HG03175 (cell line): ENCODE measurements around the gene SLC35F3.
"Not testable (repeated sequence)": the region's sequence is repeated elsewhere in the genome, so short reads cannot be mapped to it uniquely, and the experiment has no call there.

Experiments used
- ATAC-seq: cut with Tn5 transposase; IDR thresholded peaks from one replicate; pipeline ENCODE4 v1.9.1; 2021; ENCODE audit warnings: mild to moderate bottlenecking, moderate library complexity; ENCODE audit not compliant: unreplicated experiment

Gene SLC35F3

DNA sequence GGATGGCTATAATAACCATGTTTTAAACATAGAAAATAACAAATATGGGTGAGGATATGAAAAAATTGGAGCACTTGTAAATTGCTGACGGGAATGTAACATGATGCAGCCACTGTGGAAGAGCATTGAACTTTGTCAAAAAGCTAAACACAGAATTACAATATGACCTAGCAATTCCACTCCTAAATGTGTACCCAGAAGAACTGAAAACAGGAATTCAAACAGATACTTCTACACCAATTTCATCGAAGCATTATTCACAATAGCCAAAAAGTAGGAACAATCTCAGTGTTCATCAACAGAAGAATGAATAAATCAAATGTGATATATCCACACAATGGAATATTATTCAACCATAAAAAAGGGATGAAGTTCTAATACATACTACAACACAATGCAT, 436.1 kb downstream of the SLC35F3 start:
- ATAC-seq, result no peak

DNA sequence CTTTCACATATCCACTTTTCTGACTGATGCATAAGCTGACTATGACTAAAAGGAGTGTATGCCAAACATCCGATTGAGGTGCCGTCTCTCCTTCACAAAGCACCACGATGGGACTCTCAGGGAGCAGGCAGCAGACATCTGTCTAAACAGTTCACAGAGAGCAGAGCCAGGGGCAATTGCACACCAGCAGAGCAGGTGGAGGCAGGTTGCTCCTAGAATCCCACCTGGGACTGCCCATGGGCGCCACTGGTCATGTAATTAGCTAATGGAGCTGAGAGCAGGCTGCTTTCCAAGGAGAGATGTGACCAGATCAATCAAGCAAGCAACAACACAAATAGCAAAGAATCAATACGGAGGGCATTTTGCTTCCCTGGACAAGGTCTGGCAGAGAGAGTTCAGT, 438.3 kb downstream of the SLC35F3 start:
- no peak for ATAC-seq

DNA sequence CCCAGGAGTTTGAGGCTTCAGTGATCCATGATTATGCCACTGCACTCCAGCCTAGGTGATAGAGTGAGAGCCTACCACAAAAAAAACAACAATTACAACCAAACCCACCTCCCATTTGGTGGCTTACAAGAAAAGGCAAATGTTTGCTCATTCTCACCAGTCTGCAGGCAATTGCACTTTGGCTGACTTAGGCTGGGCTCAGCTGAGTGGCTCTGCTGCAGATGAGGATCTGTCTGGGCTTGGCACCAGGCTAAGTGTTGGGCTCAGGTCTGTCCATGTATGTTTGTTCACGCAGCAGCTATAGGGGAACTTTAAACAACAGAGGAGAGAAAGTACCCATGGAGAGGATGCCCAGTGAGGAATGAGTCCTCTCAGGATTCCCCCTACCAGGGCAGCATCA, 440.8 kb downstream of the SLC35F3 start:
- no peak for ATAC-seq

DNA sequence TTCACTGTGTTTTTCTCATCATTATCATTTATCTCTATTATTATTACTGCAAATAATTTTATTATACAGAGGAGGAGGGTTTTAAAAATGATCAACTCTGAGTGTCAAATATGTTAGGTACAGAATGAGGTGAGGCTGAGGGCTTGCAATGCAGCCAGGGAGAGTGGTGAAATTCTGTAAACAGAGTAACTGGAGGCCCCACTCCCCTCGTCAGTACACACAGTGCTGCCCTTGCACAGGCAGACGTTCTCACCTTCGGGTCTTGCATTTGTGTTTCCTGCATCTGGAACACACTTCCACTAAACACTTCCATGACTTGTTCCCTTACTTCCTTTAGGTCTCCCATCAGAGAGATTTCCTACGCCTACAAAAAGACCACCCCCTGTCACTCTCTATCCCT, 444.5 kb downstream of the SLC35F3 start:
- no peak for ATAC-seq

DNA sequence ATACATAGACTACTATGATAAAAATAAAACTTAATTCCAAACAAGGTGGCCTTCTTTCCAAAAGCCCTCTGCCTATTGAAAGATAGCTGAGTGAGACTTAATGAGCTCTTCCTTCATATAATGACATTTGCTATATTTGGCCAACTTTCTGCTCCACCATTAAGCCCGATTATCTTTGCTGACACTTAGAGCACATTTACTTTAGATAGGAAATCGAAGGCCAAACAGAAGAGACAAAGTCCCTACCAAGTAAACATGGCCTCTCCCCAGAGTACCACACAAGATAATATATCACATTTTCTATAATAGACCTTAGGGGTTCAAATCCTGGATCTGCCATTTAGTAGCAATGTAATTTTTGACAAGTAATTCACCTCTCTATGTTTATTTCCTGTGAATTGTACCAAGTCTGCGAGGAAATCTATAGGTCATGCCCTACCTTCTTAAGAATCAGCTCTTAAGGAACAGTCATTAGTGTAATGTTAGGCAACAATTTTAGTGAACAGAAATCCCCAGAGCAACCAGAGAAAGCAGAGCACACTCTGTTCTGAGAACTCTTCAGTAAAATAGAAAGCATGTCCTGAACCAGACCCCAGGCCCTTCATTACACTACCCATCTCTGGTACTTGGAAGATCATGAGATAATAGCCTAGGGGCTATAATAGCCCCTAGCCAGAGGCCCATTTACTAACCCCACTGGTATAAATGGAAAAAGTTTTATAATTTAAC, 451.5 kb downstream of the SLC35F3 start:
- no peak for ATAC-seq

DNA sequence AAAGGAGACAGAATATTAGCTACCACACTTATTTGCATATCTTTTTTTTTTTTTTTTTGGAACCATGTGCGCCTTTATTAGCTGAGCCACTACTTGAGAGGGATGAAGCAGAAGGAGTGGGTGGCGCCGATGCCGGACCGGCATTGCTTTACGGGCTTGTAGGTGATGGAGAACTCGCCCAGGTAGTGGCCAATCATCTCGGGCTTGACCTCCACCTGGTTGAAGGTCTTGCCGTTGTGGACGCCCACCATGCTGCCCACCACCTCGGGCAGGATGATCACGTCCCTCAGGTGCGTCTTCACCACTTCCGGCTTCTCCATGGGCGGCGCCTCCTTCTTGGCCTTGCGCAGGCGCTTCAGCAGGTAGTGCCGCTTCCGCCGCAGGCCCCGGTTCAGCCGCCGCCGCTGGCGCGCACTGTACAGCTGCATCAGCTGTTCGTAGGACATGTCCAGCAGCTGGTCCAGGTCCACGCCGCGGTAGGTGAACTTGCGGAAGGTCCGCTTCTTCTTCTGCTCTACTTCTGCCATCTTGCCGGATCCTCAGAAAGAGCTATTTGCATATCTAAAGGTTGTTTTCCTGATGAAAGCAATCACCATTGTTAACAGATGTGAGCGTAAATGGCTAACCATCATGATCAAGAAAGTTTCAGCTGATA, 452.3 kb downstream of the SLC35F3 start:
- not testable (repeated sequence) for ATAC-seq

DNA sequence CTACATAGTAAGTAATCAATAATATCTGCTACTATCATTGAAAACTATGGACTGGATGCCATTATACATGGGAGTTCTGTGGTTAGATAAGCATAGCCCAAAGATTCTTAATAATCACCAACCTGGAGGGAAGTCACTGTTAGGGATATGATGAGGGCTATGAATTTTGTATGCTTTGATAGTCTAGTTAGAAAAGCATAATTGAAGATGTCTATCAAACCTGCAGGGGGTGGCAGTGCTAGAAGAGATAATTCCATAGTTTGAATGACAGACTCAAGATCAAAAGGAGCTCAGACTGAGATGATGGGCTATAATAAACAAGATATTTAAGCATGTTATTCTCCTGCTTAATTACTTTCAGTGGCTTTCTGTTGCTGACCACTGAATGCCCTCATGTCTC, 453.4 kb downstream of the SLC35F3 start:
- no peak for ATAC-seq

DNA sequence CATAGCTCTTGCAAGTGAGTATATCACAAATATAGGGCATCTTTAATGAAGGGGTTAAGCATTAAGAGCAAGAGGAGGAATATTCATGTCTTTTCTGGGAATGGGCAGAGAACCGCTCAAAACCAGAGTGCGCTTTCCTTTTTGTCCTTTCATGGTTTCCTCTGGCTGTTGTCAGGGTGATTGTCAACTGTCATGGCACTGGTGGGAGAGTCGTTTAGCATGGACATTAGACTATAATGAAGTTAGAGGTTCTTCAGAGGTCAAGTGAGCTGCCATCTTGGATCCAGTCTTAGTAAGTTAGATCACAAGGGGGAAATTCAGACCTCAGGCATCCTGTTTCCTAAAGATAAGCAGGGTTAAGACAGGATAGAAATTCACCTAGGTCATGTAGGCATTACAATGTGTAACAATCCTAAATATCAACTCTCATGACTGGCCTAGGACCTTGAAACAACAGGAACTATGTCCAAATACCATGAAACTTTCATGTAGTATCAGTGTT, 456.7 kb downstream of the SLC35F3 start:
- ATAC-seq, result no peak

DNA sequence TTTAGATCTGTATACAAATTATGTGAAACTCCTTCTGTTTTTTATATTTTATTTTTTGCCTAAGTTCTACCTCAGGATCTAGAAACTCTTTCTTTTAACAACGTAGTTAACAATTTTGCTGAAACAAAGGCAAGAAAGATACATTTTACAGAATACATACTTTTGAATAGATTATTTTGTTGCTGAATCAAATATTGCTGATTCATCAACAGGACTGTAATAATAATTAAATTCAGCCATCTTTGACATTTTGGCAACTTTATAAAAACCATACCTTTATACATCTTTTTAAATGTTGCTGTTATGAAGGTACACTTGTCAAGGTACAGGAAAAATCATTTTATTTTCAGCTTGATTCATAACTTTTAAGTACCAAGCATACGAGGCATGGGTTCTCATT, 458.1 kb downstream of the SLC35F3 start:
- no peak for ATAC-seq

DNA sequence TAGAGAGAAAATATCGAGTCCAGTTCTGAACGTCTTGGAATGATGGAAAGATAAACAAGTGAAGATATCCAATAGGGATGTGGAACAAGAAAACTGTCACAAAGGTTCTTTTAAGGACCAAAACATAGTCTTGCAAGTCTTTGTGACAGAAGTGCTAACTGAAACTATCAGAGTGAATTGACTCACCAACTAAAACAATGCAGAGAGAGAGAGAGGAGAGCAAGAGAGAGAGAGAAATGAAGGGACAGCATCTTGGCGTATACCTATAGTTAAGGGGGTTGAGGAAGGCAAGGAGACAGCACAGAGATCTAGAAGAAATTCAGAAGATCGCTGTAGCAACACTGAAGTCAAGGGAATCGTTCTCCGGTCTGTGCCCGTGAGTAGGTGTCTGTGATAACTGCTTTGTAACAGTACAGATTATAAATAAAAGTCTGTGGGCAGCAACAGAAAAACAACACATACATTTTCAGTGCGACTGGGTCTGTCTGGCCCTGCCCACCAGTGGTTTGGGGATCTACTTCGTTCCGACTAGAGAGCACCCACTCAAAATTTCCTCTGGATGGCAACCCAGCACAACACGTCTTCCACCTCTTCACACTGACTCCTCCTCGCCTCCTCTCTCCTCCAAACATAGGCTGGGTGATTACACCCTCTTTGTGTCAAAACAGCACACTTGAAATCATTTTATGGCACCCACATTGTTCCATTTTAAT, 464.0 kb downstream of the SLC35F3 start:
- ATAC-seq, result no peak

DNA sequence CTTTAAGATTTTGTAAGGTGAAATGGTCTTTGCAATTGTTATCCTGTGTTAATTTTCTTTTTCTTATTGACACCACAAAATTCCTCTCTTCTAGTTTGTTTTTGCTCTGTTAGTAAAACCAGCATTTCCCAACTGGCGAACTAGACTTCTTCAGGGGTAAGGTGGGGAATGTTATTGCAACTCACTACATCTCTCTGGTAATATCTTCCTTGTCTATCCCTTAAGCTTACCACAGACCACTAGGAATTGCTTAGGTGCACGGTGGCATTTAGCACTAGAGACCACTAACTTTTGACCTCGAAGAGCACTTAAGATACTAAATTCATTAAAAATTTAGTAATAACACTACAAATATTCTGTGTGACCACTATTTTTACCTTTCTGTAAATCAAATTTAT, 464.6 kb downstream of the SLC35F3 start:
- no peak for ATAC-seq

DNA sequence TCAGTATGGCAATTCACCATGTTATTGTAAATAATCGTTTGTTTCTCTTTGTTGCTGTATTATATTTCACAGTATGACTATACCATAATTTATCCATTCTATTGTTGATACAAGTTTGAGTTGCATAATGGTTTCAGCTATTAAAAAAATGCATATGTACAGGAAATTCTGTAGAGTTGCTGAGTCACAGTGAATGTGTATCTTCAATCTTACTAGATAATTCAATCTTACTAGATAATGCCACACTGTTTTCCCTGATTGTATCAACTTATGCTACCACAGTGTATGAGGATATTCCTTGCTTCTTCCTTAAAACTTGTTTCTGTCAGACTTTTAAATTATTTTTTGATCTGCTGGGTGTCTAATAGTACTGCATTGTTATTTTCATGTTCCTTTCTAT, 465.3 kb downstream of the SLC35F3 start:
- no peak for ATAC-seq

DNA sequence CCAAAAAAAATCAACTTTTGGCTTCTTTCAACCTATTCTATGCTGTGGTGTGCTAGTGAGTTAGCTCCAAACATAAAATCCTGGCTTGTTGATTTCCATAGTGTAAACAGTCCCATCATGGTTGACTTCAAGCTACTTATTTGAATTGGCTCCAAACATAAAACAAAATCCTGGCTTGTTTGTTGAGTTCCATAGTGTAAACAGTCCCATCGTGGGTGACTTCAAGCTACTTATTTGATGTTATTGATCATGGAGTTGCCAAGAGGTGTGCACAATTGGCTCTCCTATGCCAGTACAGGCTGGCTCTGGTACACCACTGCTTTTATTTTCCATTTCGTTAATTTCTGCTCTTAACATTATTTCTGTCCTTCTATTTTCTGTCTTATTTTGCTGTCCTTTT, 466.9 kb downstream of the SLC35F3 start:
- ATAC-seq, result no peak

DNA sequence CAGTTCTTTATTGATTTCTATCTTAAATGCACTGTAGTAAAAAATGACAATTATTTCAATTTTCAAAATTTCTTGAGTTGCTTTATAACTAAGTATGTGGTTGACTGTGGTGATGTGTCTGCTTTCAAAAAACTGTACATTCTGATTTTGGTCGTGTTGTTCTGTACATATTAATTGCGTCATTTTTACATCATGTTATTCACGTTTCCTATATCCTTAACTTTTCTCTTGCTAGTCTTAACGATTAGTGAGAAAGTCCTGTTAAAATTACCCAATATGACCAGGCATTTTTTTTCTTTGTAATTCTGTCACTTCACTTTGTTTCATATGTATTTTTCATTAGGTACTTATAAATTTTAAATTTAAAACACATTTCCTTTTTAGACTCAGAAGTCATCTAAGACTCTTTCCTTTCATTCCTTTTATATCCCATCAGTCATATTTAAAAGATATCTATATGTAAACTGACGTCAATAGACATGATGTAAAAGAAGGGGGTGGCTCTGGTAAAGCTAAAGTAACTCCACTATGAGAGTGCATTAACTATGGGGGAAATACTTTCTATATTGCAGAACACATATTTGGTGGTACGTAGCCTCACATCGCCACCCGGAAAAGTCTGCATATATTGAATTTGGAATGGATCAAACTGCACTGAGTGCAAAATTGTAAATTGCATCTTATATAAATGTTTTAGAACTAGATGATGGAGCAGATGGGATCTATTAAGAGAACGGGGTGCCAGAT, 467.7 kb downstream of the SLC35F3 start:
- no peak for ATAC-seq

DNA sequence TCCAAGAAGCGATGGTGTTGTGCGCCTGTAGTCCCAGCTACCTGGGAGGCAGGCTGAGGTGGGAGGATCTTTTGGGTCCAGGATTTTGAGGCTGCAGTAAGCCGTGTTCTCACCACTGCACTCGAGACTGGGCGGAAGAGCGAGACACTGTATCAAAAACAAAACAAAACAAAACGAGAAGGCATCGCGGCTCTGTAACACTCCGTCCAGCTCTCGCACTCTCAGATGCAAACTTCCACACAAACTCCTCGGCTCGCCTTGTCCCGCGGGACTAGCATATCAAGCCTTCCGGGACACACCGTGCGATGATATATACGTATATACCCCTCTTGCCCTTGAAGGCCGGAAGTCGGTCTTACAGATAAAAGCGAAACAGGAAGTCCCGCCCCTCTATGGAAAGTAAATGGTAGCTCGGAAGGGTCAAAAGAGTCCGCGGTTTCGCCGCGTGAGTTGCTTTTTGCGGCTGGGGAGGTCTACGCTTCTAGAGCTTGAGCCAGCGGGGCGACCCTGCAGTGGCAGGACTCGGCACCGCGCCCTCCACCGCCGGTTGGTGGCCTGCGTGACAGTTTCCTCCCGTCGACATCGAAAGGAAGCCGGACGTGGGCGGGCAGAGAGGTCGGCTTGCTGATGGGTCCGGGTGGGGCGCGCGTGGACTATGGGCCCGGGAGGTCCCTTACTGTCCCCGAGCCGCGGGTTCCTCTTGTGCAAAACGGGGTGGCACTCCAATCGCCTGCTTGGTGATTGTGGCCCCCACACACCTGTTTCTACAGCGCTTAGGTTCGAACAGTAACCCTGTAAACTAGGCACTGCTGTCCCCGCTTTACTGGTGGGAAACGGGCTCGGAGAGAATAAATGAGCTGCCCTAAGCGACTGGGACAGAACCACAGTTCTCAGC, 468.8 kb downstream of the SLC35F3 start, which contains the start of gene COA6:
TSS of gene COA6 (plus strand) at position 393 of the 895 bp plus-strand sequence. CDS start at position 404, 11 bp downstream.
- ATAC-seq, result peak; percentile 93

DNA sequence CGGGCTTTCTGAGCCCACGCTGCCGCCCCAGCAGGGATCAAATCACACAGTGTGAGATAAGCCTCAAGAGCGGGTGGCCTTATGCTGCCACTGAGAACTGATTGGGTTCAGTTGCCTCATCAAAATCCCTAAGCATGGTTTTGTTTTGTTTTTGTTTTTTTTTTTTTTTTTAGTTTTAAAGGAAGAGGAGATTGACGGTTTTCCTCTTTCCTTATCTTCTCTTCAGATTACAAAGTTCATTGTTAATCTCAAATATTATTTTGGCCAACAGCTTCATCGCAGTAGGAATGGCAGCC, 469.4 kb downstream of the SLC35F3 start:
- peak; percentile 21 for ATAC-seq
